CD4-positive, alpha-beta T cell treated with Interleukin-12 subunit alpha and Interleukin-12 subunit beta, for 1 hour (primary cell): Measurements from ENCODE around the gene NPDC1.
"Not testable (repeated sequence)": the region's sequence is repeated elsewhere in the genome, so short reads cannot be mapped to it uniquely, and the experiment has no call there.

Experiments
- DNase-seq: peaks from one replicate; pipeline ENCODE4 v3.0.0-alpha.2; 2020

The NPDC1 gene

DNA sequence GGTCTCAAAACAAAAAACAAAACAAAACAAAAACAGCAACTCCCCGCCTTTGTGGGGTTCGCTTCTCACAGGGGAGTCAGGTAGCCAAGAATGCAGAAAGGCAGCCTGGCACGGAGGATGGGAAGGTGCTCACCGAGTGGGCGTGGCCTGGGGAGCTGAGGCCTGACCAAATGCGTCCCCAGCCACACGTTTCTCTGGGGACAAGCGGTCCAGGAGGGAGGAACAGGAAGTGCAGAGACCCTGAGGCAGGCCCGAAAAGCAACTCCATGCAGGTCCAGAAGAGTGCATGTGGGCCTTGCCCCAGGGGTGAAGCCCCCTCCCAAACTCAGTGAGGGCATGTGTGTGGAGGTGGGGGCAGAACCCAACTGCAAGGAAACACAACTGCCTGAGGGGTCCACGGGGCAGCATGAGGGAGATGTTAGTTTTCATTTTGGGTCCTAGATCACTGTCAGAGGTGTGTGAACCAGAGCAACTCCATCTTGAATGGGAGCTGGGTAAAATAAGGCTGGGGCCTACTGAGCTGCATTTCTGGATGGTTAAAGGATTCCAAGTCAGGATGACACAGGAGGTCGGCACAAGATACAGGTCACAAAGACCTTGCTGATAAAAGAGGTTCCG lies 28.8 kb upstream of the NPDC1 start:
- no peak for DNase-seq

DNA sequence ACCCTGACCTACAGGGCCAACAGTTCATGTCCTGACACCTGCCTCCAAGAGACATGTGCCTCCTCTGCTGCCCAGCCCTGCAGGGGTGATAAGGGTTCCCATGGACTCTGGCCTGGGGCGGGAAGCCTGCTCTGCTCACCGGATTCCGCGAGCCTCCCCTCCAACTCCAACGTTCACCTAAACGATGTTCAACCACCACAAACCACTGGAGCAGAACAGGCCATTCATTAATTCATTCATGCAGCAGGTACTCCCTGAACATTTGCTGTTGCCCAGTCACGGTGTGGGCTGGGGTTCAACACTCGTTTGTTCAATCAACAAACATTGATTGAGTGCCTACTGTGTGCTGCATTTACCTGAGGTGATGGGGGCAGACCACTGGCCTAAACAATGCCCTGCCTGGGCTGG lies 28.0 kb upstream of the NPDC1 start:
- no peak for DNase-seq

DNA sequence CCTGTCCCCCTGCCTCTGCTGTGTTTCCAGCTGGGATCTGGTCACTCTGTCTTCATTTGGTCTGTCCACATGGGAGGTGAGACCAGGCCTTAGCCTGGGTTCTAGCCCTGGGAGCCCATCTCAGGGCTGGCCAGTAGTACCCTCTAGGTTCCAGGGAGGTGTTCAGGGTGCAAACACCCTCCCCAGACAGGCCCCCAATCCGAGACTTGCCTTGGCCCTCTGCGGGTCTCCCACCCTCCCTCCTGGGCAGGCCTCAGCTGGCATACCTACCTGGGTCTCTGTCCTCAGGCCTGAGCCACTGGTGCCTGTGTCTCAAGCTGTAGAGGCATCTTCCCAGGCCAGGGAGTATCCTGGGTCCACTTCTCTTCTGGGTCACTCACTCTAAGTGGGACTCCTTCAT lies 25.3 kb upstream of the NPDC1 start:
- DNase-seq = no peak

DNA sequence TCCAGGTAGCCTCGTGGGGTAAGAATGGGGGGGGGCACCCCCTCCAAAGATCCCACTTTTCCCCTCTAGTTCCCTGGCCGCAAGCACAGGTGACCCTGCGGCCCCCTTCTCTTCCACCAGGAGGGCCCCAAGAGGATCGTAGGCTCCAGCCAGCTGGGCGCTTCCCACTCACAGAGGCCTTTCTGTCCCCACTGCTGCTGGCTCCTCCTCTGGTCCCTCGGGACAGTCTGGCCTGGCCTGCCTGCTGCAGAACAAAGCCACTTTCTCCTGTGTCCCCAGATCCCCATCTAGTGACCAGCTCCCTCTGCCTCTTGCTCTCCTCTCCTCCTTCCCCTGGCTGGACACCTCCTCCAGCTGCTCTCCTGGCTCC lies 24.9 kb upstream of the NPDC1 start:
- DNase-seq = no peak

DNA sequence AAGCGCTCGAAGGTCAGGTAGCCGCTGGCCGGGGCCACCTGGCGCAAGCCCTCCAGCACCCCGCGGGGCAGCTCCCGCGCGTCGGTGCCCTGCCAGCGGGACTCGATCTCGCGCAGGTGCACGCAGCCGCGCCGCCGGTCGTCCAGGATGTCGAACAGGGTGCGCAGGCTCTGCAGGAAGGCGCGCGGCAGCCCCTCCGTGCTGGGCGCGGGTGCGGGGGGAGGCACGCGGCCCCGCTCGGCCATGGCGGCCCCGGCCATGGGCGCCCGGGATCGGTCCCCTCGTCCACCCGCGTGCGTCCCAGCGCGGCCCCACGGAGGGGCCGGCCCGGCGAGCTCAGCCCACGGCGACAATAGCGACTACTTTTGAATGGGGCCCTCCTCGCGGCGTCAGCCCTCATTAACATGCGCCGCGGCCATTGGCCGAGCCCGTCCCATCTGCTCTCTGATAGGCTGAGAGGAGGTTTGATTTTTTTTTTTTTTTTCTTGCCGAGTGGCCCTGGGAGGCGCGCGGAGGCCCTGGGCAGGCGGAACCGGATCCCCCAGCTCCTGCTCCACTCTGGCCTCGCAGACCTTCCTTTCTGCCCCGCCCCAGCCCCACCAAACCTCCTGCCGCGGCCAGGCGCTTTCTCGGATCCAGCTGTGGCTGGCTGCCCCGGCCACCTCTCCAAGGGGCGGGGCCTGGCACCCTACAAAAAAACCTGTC lies 24.4 kb upstream of the NPDC1 start, which contains the start of gene SAPCD2:
Gene SAPCD2, minus strand, starts transcription at position 357 of the 705 bp plus-strand sequence. Its CDS starts 97 bp downstream, at position 260.
- DNase-seq = peak; percentile 86

DNA sequence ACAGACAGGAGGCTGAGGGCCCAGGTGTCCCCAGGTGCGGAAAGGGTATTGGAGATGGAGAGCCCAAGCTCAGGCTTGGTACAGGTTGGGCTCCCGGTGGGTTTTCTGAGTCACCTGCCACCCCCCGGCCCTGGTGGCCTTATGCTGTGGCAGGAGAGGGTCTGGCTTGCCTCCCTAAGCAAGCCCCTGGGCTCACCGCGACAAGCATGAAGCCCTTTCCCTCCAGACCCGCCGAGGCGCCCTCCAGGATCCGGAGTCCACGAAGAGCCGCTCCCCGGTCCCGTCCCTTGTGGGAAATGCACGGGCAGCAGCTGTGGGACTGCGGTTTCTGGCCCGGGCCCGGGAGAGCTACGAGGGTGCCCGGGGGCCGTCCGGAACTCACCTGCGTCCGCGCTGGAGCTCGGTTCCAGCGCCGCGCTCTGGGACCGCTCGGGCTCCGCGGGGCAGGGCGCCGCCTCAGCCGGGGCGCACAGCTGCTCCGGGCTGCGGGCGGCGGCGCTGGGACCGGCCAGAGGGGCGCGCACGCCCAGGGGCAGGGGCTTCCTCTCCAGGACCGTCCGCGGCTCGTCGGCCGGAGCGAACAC lies 23.6 kb upstream of the NPDC1 start:
- no peak for DNase-seq

DNA sequence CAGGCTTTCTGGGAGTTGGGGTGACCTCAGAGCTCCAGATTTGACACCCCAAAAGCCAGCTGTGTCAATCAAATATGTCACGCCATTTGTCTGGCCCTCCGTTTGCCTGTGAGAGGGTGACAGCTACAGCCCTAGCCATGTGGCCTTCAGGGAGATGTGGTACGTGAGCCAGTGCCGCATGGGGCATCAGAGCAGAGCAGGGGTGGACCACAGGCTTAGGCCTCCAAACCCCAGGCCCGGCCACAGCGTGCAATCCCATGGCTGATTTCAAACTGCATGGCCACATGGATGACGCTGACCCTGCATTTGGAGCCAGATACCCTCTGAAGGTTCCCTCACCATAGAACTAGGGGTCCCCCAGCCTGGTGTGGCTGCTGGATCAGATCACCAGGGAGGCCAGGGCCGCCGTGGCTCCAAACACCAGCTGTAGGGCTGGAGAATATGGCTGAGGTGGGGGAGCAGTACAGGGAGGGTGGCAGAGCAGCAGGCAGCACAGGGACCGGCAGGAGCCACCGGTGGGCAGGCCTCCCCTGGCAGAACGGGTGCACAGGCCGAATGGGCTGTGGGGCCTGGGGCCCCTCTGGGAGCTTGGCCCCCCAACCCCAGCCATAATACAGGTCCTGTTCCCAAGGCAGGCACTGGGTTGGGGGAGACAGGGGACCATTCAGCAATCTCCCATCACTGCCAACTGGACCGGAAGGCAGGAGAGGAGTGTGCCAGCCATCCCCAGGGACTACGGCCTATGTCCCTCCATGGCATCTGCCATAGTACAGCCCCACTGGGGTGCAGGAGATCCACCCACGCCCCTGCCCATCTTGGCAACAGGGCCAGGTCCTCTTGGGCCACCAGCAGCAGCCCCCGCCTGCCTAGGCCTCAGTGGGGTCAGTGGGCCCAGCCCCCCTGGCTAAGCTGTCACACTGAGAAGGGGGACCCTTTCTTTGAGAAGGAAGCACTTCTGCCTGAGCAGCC lies 22.8 kb upstream of the NPDC1 start:
- DNase-seq = no peak

DNA sequence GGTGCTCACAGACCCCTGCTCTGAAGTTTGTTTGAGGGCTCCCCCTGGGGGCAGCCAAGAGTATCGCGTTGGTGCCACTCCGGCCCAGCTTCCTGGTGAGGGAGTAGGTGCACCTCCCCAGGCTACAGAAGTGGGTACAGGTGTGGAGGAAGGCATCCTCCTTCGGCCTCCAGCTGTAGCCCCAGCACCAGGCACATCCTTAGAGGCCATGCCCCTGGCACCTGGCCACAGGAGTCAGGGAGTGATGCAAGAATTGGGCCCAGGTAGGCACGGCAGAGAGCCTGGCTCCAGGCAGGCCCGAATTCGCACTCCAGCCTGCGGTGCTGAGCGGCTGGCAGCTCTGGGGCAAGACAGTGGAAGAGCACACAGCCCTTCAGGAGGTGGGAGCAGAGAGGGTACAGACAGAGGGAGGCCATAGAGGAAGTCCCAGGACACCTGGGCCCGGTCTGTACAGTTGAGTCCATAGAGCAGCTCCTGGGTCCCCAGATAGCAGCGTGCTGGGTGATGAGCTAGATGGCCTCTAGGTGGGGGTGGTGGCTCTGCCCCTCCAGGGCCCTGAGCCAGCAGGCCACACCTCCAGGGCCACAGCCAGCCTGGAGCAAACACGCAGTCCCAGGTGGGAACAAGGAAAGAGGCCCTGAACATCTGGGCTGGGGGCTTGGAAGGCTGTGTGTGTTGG lies 22.0 kb upstream of the NPDC1 start:
- DNase-seq = peak; percentile 91

DNA sequence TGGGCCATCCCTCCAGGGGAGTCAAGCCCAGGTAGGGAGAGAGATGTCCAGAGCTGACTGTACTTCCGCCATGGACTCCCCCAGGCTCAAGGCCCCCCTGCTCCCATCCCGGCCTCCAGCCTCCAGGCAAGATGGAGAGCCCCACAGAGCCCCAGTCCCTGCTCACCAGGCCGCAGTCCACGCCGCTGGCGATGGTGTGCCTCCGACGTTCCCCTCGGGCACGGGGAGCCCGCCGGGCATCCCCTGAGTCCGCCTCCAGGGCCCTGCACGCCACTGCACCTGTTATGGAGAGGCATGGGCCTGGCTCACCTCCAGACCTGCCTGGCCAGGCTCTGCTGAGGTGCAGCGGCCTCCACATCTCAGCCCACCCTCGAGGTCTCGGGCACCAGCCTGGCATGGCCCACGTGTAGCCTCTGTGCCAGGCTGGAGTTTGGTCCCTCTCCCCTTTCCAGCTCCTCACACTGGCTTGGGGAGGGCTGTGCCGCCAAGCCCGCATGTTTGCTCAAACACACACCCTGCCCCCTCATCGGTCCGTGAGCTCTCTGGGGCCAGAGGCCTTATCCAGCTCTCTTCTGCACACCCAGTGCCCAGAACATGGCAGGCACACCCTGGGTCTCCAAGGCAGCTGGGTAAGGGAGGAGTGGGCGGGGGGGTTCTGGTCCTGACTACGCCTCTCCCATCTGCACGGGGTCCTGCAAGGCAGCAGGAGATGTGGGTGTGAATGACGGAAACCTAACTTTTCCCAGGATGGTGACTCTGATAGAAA lies 20.3 kb upstream of the NPDC1 start:
- DNase-seq = no peak

DNA sequence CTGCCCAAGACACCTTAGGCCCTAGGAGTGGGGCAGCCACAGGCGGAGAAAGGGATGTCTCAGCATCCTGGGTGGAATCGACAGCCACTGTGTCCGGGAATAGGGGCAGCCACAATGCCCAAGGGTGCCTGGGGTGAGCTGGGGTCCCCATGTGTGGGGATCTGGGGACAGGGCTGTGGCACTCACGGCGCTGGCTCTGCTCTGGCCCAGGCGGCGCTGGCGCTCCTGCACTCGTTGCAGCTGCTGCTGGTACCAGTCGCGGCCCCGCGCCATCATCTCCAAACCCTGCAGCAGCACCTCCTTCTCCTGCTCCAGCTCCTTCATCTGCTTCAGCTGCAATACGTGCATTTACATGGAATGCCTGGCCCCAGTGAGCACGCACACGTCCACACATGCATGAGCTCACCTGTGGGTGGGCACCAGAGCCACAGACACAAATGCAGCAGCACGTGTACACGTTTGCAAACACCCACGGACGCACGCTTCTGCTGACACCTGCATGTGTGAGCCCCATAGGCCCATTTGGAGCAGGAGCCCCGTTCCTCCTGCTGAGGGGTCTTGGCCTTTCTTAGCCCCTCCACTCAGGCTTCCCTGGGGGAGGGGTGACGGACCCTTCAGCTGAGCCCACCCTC lies 19.5 kb upstream of the NPDC1 start:
- no peak for DNase-seq

DNA sequence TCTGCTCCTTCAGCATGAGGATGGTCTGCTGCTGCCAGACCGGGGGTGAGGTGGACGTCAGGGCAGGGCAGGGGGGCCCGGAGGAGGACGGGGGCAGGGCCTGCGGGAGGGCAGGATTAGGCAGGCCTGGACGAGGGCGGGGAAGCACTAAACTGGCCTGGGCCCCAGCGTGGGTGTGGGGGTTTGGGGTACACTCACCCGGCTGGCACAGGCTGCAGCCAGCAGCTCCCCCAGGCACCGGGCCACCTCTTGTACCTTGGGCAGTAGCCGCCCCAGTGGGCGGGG lies 18.8 kb upstream of the NPDC1 start:
- no peak for DNase-seq

DNA sequence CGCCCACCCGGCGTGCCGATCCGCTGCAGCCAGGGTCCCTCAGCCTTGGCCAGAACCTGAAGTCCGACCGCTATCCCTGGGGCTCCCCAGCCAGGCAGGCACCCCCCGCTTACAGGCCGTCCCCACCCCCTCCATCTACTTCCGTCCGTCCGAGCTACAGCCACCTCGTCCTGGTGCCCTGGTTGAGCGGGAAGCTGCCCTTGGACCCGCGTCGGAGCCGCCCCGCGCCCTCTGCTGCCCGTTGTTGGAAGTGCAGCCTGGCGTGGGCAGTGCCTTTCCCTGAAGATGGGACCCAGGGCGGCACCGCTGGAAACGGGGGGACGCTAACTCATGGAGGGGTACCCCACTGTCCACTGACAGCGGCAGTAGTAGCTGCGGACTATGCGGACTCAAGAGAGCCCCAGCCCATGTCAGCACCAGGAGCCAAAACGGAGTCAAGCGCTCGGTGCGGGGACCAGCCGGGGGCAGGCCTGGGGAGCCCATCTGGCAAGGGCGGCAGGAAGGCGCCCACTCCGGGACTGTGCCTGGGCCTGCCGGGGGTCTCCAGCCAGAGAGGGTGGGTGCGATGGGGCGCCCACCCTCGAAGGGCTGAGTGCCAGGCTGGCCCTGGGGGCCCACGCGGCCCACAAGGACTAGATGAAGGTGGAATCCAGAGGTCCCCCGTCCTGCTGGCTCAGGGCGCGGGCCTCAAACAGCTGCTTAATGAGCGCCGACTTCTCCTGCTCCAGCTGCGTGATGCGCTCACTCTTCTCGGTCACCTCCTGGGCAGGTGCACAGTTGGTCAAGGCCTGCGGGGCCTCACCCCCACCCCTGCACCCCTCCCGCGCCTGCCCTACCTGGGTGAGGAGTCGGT lies 18.3 kb upstream of the NPDC1 start:
- DNase-seq = peak; percentile 64

DNA sequence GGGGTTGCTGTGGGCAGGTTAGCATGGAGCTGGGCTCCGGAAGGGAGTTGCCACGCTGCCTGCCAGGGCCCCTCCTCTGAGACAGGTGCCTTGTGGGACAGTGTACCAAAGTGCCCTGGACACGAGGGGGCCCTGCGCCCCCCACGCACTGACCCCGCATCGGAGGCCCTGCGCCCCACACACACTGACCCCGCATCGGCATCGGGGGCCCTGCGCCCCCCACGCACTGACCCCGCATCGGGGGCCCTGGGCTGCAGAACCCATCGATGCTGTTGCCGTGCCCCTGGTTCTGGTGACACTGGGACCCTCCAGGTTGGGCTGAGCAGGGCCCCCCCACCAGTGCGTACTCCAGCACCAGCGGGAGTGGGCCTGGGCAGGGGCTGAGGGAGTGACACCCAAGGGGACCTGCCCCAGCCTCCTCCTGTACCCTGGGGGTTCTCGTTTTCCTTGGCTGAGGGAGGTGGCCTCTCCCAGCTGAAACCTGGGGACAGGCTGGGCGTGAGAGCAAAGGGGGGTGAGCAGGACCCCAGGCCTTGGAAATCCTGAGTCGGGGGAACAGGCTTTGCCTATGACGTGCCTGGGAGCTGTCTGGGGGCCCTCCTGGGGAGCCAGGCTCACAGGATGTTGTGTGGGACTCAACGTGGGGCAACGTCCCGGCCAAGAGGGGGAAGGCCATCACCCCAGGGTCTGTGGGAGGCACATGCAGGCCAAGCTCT lies 17.5 kb upstream of the NPDC1 start:
- no peak for DNase-seq

DNA sequence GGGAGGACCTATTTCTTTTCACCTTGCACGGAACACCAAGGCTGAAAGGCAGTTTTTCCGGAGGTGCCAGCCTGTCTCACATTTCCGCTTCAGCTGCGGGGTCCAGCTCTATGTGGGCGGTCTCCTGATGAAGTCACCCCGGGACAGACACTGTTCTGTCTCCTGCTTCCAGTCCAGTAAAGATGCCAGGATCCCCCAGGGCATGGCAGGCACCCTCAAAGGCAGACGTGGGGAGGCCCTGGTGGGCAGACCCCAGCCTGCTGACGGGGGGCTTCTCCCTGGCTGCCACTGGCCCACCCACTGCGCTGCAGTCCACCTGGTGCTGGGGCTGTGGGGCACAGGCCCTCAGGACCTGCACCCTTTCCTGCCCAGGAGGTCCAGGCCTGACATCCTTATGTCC lies 16.8 kb upstream of the NPDC1 start:
- DNase-seq = not testable (repeated sequence)

DNA sequence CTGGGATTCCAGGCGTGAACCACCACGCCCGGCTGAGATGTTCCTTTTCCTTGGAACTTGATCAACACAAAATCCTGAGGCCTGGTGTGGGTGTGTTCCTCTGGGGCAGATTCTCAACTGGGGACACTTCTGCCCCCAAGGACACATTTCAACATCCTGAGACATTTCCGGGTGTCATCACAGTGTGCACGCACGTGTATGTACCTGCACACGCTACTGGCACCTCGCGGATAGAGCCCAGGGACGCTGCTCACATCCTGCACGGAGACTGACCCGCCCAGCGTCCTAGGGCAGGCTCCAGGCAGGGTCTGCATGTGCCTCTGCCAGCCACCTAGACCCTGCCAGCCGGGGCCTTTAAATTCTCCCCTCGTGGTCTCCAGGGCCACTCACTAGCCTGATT lies 16.4 kb upstream of the NPDC1 start:
- DNase-seq = no peak

DNA sequence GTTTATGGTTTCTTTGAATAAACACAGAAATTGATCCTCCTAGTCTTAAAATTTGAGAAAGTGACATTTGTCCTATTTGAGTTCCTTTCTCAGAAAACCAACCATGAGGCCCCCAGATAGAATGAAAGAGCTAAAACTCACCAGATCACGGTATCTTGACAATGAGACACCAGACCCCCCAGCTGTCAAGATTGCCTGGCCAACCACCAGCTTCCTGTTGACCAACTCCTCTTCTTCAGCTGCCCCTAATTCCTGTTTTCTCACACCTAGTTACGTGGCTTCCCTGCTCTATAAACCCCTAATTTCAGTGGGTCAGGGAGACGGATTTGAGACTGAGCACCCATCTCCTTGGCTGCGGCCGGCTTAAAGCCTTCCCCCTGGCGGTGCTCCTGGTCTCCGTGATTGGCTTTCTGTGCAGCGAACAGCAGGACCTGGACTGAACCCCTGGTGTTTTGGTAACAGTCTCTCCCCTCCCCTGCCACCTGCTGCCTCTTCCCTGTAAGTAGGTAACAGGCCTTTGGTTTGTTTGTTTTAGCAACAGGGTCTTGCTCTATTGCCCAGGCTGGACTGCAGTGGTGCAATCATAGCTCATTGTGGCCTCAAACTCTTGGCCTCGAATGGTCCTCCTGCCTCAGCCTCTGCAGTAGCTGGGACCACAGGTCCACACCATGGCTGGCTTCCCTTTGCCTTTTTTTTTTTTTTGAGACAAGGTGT lies 12.7 kb upstream of the NPDC1 start:
- no peak for DNase-seq

DNA sequence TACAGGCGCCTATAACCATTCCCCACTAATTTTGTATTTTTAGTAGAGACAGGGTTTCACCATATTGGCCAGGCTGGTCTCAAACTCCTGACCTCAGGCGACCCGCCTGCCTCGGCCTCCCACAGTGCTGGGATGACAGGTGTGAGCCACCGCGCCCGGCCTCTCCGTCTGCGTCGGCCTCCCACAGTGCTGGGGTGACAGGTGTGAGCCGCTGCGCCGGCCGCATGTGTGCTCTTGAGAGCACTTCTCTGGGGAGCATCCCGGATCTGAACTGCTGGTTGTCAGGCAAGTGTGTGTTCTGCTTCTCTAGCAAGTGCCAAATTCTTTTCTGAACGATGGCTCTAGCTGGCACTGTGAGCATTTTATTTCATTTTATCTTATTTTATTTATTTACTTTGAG lies 11.6 kb upstream of the NPDC1 start:
- DNase-seq = no peak

DNA sequence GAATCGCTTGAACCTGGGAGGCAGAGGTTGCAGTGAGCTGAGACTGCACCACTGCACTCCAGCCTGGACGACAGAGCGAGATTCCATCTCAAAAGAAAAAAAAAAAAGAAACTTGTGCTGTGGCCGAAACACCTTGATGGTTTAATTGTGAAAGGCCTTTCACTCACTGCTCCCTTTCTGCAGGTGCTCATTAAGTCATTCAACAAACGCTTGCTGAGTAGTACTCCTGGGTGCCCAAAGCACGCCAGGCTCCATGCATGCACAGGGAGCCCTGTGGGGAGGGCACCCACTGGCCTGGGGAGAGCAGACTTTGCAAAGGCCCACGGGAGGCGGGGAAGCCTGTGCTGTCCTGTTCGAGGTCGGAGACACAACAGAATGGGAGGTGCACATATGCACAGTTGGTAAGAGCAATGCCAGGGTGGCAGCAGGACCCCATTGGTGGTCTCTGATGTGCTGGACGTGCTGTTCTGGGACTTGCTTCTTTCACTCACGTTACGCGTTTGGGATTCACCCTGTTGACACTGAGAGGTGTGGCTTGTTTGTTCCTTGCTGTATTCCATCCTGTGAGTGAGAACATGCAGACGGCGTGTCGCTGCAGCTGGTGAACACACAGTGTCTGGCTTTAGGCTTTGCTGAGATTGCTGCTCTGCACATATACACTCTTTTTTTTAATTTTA lies 10.9 kb upstream of the NPDC1 start:
- DNase-seq = no peak
